Thymus (tissue), 11 donors: ENCODE data around the gene TEAD1. TPM values are rescaled to one million over a fixed set of nuclear protein-coding genes. Genes with fewer than 3 reads are reported as not detected.
A peak's percentile ranks its signal among the peaks of the same experiment; 100 is the strongest.

Experiments
- DNase-seq, 9 donors: peaks; one replicate each; pipeline ENCODE4 v3.0.0-alpha.2; 2013; ENCODE audit warnings: low spot score in 9 of 9, low read depth in 6 of 9, missing footprints in 1 of 9
- H3K27ac ChIP-seq, 2 donors: one replicate each; pipeline ENCODE4 v1.5.1; 2013; ENCODE audit warnings: control low read depth in 1 of 2, low read depth in 1 of 2, low read length in 1 of 2, mild to moderate bottlenecking in 1 of 2, moderate library complexity in 1 of 2
- H3K27me3 ChIP-seq, 2 donors: one replicate each; pipeline ENCODE4 v1.5.1; 2013; ENCODE audit warnings: low read length in 1 of 2; ENCODE audit not compliant: control insufficient read depth in 2 of 2, insufficient read depth in 1 of 2
- H3K36me3 ChIP-seq, 2 donors: one replicate each; pipeline ENCODE4 v1.5.1; 2013; ENCODE audit warnings: low read length in 1 of 2, mild to moderate bottlenecking in 1 of 2, moderate library complexity in 1 of 2; ENCODE audit not compliant: control insufficient read depth in 2 of 2, insufficient read depth in 2 of 2
- H3K4me1 ChIP-seq, 2 donors: one replicate each; pipeline ENCODE4 v1.5.1; 2013; ENCODE audit warnings: low read length in 2 of 2; ENCODE audit not compliant: control insufficient read depth in 2 of 2, insufficient read depth in 2 of 2
- H3K4me3 ChIP-seq, 2 donors: one replicate each; pipeline ENCODE4 v1.5.1; 2013; ENCODE audit warnings: low read length in 2 of 2, control low read depth in 1 of 2, mild to moderate bottlenecking in 1 of 2
- H3K9me3 ChIP-seq, 2 donors: one replicate each; pipeline ENCODE4 v1.5.1; 2013; ENCODE audit warnings: low read length in 1 of 2, mild to moderate bottlenecking in 1 of 2; ENCODE audit not compliant: control insufficient read depth in 2 of 2, insufficient read depth in 1 of 2
- WGBS: extraction: QIAGEN DNeasy Blood & Tissue Kit; methylation state at CpG from one replicate; pipeline ENCODE4 v1.1.7; 2013; 5-methylcytosine and 5-hydroxymethylcytosine counted together
- polyA plus RNA-seq: library from polyadenylated mRNA; stranded (reverse); fragments of 200-250 nt; gene quantifications from one replicate; pipeline ENCODE4 v1.2.3, GENCODE V29; 2013
- total RNA-seq: library from RNA; stranded (reverse); fragments of 120-200 nt; gene quantifications from one replicate; pipeline ENCODE4 v1.2.4, GENCODE V29; 2013
- donor health status: healthy.

The TEAD1 gene
- total and polyA plus RNA-seq, 2 donors, result 3.7 to 5.4 TPM

- Histone ChIP-seq H3K27me3 (peaks cover 0 to 7% of the 10 kb centered on the region in 2 donors), H3K4me3 (no peak overlapping the region), H3K27ac (peak overlapping the region in 1 of 2 donors; percentile 9), H3K4me1 (no peaks in the 10 kb centered on the region), H3K9me3 (no peaks in the 10 kb centered on the region), H3K36me3 (no peaks in the 10 kb centered on the region)
- 82% methylated on average over 9 of the region's 9 CpGs for WGBS
- no peak for DNase-seq
Measured at GRCh38 chr11:12706545-12707499, 32.6 kb downstream of the TEAD1 start.

- no peaks in the 10 kb centered on the region for H3K36me3 ChIP-seq
- no peak for DNase-seq
- no peak overlapping the region for H3K4me3 ChIP-seq
- H3K27me3 ChIP-seq, result peaks cover 0 to 4% of the 10 kb centered on the region in 2 donors
- H3K27ac ChIP-seq, result no peak overlapping the region
- no peaks in the 10 kb centered on the region for H3K9me3 ChIP-seq
- H3K4me1 ChIP-seq, result no peaks in the 10 kb centered on the region
Measured at GRCh38 chr11:12707500-12707880, 33.3 kb downstream of the TEAD1 start.

GRCh38 chr11:12711496-12711895 is 37.3 kb downstream of the TEAD1 start:
- peaks cover 2 to 17% of the 10 kb centered on the region in 2 donors for H3K27me3 ChIP-seq
- 84% methylated on average over 1 of the region's 1 CpG for WGBS
- H3K9me3 ChIP-seq, result no peaks in the 10 kb centered on the region
- no peak for DNase-seq
- H3K36me3 ChIP-seq, result no peaks in the 10 kb centered on the region
- no peaks in the 10 kb centered on the region for H3K4me1 ChIP-seq
- H3K27ac ChIP-seq, result no peak overlapping the region
- no peak overlapping the region for H3K4me3 ChIP-seq

GRCh38 chr11:12712132-12712531 is 37.9 kb downstream of the TEAD1 start:
- 95% methylated on average over 4 of the region's 4 CpGs for WGBS
- H3K36me3 ChIP-seq, result no peaks in the 10 kb centered on the region
- no peaks in the 10 kb centered on the region for H3K4me1 ChIP-seq
- no peak overlapping the region for H3K4me3 ChIP-seq
- no peaks in the 10 kb centered on the region for H3K9me3 ChIP-seq
- peaks cover 2 to 22% of the 10 kb centered on the region in 2 donors for H3K27me3 ChIP-seq
- no peak overlapping the region for H3K27ac ChIP-seq
- no peak for DNase-seq

GRCh38 chr11:12715131-12715530 is 40.9 kb downstream of the TEAD1 start:
- Histone ChIP-seq H3K36me3 (no peaks in the 10 kb centered on the region), H3K9me3 (no peaks in the 10 kb centered on the region), H3K27ac (no peak overlapping the region), H3K27me3 (peaks cover 2 to 28% of the 10 kb centered on the region in 2 donors), H3K4me3 (no peak overlapping the region), H3K4me1 (peaks cover 4 to 13% of the 10 kb centered on the region in 2 donors)
- 73% methylated on average over 4 of the region's 4 CpGs for WGBS
- no peak for DNase-seq

- DNase-seq, result no peak
- Histone ChIP-seq H3K27ac (no peak overlapping the region), H3K36me3 (no peaks in the 10 kb centered on the region), H3K27me3 (peaks cover 2 to 33% of the 10 kb centered on the region in 2 donors), H3K4me3 (no peak overlapping the region), H3K9me3 (no peaks in the 10 kb centered on the region), H3K4me1 (peaks cover 4 to 13% of the 10 kb centered on the region in 2 donors)
- 39% methylated on average over 11 of the region's 11 CpGs for WGBS
Measured at GRCh38 chr11:12715941-12716340, 41.7 kb downstream of the TEAD1 start.

GRCh38 chr11:12716816-12717215 is 42.6 kb downstream of the TEAD1 start:
- DNase-seq, result no peak
- H3K27ac ChIP-seq, result no peak overlapping the region
- no peaks in the 10 kb centered on the region for H3K9me3 ChIP-seq
- no peaks in the 10 kb centered on the region for H3K36me3 ChIP-seq
- 89% methylated on average over 6 of the region's 6 CpGs for WGBS
- peaks cover 5 to 38% of the 10 kb centered on the region in 2 donors for H3K27me3 ChIP-seq
- H3K4me3 ChIP-seq, result no peak overlapping the region
- peaks cover 4 to 13% of the 10 kb centered on the region in 2 donors for H3K4me1 ChIP-seq

- H3K9me3 ChIP-seq, result no peaks in the 10 kb centered on the region
- peak; percentile 6 to 78 (median 36) for DNase-seq
- H3K4me1 ChIP-seq, result peaks cover 4 to 13% of the 10 kb centered on the region in 2 donors
- H3K27ac ChIP-seq, result no peak overlapping the region
- H3K27me3 ChIP-seq, result peaks cover 5 to 42% of the 10 kb centered on the region in 2 donors
- H3K4me3 ChIP-seq, result no peak overlapping the region
- WGBS, result 5% methylated on average over 5 of the region's 5 CpGs
- no peaks in the 10 kb centered on the region for H3K36me3 ChIP-seq
Measured at GRCh38 chr11:12717851-12718291, 43.6 kb downstream of the TEAD1 start.

- Histone ChIP-seq H3K9me3 (no peaks in the 10 kb centered on the region), H3K36me3 (no peaks in the 10 kb centered on the region), H3K27me3 (peaks cover 5 to 42% of the 10 kb centered on the region in 2 donors), H3K4me1 (peaks cover 4 to 16% of the 10 kb centered on the region in 2 donors), H3K27ac (no peak overlapping the region), H3K4me3 (no peak overlapping the region)
- DNase-seq, result no peak
- WGBS, result 63% methylated on average over 4 of the region's 4 CpGs
Measured at GRCh38 chr11:12719221-12719620, 45.0 kb downstream of the TEAD1 start.
